ENCODE measurements around the gene PRMT3. TPM values are rescaled to one million over a fixed set of nuclear protein-coding genes. Genes with fewer than 3 reads are reported as not detected.
"Not testable (repeated sequence)": the region's sequence is repeated elsewhere in the genome, so short reads cannot be mapped to it uniquely, and the experiment has no call there.

Gene PRMT3
- total RNA-seq, 1 donor from 2014 or later: 7.8 TPM

GRCh38 chr11:20453657-20454316 lies 66.3 kb downstream of the PRMT3 start:
- DNase-seq (ENCODE audit: extremely low read depth, low read depth, low spot score): no peak

- no peak for DNase-seq (ENCODE audit: extremely low read depth, low read depth, low spot score)
Measured at GRCh38 chr11:20457001-20457799, 69.7 kb downstream of the PRMT3 start.

- no peak for DNase-seq (ENCODE audit: extremely low read depth, low read depth, low spot score)
Measured at GRCh38 chr11:20457934-20458680, 70.6 kb downstream of the PRMT3 start.

- no peak for DNase-seq (ENCODE audit: extremely low read depth, low read depth, low spot score)
Measured at GRCh38 chr11:20458905-20459632, 71.6 kb downstream of the PRMT3 start.

- DNase-seq (ENCODE audit: extremely low read depth, low read depth, low spot score): no peak
Measured at GRCh38 chr11:20459865-20460264, 72.3 kb downstream of the PRMT3 start.

GRCh38 chr11:20464518-20464917 lies 77.0 kb downstream of the PRMT3 start:
- DNase-seq (ENCODE audit: extremely low read depth, low read depth, low spot score): no peak

- no peak for DNase-seq (ENCODE audit: extremely low read depth, low read depth, low spot score)
Measured at GRCh38 chr11:20467487-20468185, 80.1 kb downstream of the PRMT3 start.

- DNase-seq (ENCODE audit: extremely low read depth, low read depth, low spot score): no peak
Measured at GRCh38 chr11:20470348-20470747, 82.8 kb downstream of the PRMT3 start.

- not testable (repeated sequence) for DNase-seq (ENCODE audit: extremely low read depth, low read depth, low spot score)
Measured at GRCh38 chr11:20471929-20472328, 84.4 kb downstream of the PRMT3 start.

GRCh38 chr11:20474176-20474881 lies 86.8 kb downstream of the PRMT3 start:
- no peak for DNase-seq (ENCODE audit: extremely low read depth, low read depth, low spot score)

GRCh38 chr11:20474882-20475517 lies 87.5 kb downstream of the PRMT3 start:
- DNase-seq (ENCODE audit: extremely low read depth, low read depth, low spot score): no peak

GRCh38 chr11:20477418-20478090 lies 90.0 kb downstream of the PRMT3 start:
- DNase-seq (ENCODE audit: extremely low read depth, low read depth, low spot score): no peak

- DNase-seq (ENCODE audit: extremely low read depth, low read depth, low spot score): no peak
Measured at GRCh38 chr11:20479513-20479912, 92.0 kb downstream of the PRMT3 start.

- DNase-seq (ENCODE audit: extremely low read depth, low read depth, low spot score): no peak
Measured at GRCh38 chr11:20483931-20484330, 96.4 kb downstream of the PRMT3 start.

GRCh38 chr11:20484416-20484815 lies 96.9 kb downstream of the PRMT3 start:
- DNase-seq (ENCODE audit: extremely low read depth, low read depth, low spot score): not testable (repeated sequence)

- DNase-seq (ENCODE audit: extremely low read depth, low read depth, low spot score): no peak
Measured at GRCh38 chr11:20488352-20488751, 100.8 kb downstream of the PRMT3 start.

GRCh38 chr11:20489948-20490347 lies 102.4 kb downstream of the PRMT3 start:
- DNase-seq (ENCODE audit: extremely low read depth, low read depth, low spot score): no peak

- DNase-seq (ENCODE audit: extremely low read depth, low read depth, low spot score): no peak
Measured at GRCh38 chr11:20493340-20493739, 105.8 kb downstream of the PRMT3 start.

Data from glomerular endothelial cell (primary cell).